Erythroblast (primary cell): ENCODE data around the gene HAUS5.

ENCODE experiments used
- GATA1 ChIP-seq: IDR thresholded peaks from 2 replicates; pipeline ENCODE4 v1.6.1; 2011; ENCODE audit warnings: low read depth, mild to moderate bottlenecking, control low read depth, low read length, moderate library complexity
- POLR2A ChIP-seq: IDR thresholded peaks from 2 replicates; pipeline ENCODE4 v1.6.1; 2011; ENCODE audit warnings: mild to moderate bottlenecking, low read length

DNA sequence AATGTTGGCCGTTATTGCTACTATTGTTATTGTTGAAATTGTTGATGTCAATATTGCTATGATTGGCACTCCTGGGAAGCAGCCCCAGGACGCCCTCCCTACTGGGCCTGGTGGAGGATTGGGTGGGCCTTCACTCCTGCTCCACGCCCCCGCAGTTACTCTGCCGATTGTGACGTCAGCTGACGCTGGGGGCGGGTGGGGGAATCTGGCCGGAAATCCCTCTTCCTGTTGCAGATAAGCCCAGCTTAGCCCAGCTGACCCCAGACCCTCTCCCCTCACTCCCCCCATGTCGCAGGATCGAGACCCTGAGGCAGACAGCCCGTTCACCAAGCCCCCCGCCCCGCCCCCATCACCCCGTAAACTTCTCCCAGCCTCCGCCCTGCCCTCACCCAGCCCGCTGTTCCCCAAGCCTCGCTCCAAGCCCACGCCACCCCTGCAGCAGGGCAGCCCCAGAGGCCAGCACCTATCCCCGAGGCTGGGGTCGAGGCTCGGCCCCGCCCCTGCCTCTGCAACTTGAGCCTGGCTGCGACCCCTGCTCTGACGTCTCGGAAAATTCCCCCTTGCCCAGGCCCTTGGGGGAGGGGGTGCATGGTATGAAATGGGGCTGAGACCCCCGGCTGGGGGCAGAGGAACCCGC lies 29.1 kb downstream of the HAUS5 start, which contains the start of gene ETV2:
- TF ChIP-seq POLR2A (no peak), GATA1 (no peak)
